RPMI7951 (cell line): ENCODE data around the gene LAMTOR1. TPM values are rescaled to one million over a fixed set of nuclear protein-coding genes. Genes with fewer than 3 reads are reported as not detected.

ENCODE experiments used
- DNase-seq: peaks from one replicate; pipeline ENCODE4 v3.0.0-alpha.2; 2012; ENCODE audit warnings: low read depth
- total RNA-seq: library from RNA; depleted of rRNA; stranded (reverse); fragments of >200 nt; shearing (Covaris generic); gene quantifications from 2 replicates; pipeline ENCODE4 v1.2.3, GENCODE V29; 2014

The LAMTOR1 gene
- total RNA-seq, 1 experiment from 2014 or later: 97.3 TPM

GRCh38 chr11:72081821-72082453, 21.2 kb downstream of the LAMTOR1 start:
- DNase-seq: no peak

GRCh38 chr11:72081184-72081644, 21.9 kb downstream of the LAMTOR1 start:
- no peak for DNase-seq

GRCh38 chr11:72080326-72081183, 22.5 kb downstream of the LAMTOR1 start, which contains the start of the genes LRRC51 and NUMA1:
Gene LRRC51, plus strand, starts transcription at chr11:72080850. Its CDS starts 8,234 bp downstream, at chr11:72089084.
Gene NUMA1, minus strand, starts transcription at chr11:72080542. Its CDS starts 44,599 bp downstream, at chr11:72035943.
- peak; percentile 100 for DNase-seq

GRCh38 chr11:72079819-72080325, 23.2 kb downstream of the LAMTOR1 start:
- DNase-seq: no peak

- DNase-seq: no peak
Measured at GRCh38 chr11:72078477-72078876, 24.6 kb downstream of the LAMTOR1 start.

- DNase-seq: no peak
Measured at GRCh38 chr11:72075756-72076155, 27.3 kb downstream of the LAMTOR1 start.

GRCh38 chr11:72075109-72075508, 28.0 kb downstream of the LAMTOR1 start:
- DNase-seq: no peak

- peak; percentile 89 for DNase-seq
Measured at GRCh38 chr11:72072348-72072747, 30.7 kb downstream of the LAMTOR1 start.

GRCh38 chr11:72070491-72070890, 32.6 kb downstream of the LAMTOR1 start:
- DNase-seq: no peak

GRCh38 chr11:72069787-72070251, 33.3 kb downstream of the LAMTOR1 start:
- peak; percentile 90 for DNase-seq

- DNase-seq: peak; percentile 27
Measured at GRCh38 chr11:72069200-72069599, 33.9 kb downstream of the LAMTOR1 start.

- no peak for DNase-seq
Measured at GRCh38 chr11:72067676-72068075, 35.4 kb downstream of the LAMTOR1 start.

- DNase-seq: no peak
Measured at GRCh38 chr11:72067266-72067665, 35.8 kb downstream of the LAMTOR1 start.

GRCh38 chr11:72066855-72067254, 36.2 kb downstream of the LAMTOR1 start:
- no peak for DNase-seq

- no peak for DNase-seq
Measured at GRCh38 chr11:72061739-72062396, 41.2 kb downstream of the LAMTOR1 start.

- no peak for DNase-seq
Measured at GRCh38 chr11:72058416-72059034, 44.6 kb downstream of the LAMTOR1 start.

- DNase-seq: no peak
Measured at GRCh38 chr11:72048766-72049460, 54.2 kb downstream of the LAMTOR1 start.
